OCI-LY1 (cell line): ENCODE results near the gene PPP2R2B.

Experiments used
- H2AFZ ChIP-seq: fragments of 200-600 bp; sonication (generic), shearing (Covaris generic); 2 replicates; pipeline ENCODE4 v1.6.0; 2014; ENCODE audit warnings: antibody characterized with exemption, mild to moderate bottlenecking, low read length
- H3F3A ChIP-seq: fragments of 200-600 bp; sonication (generic), shearing (Covaris generic); 2 replicates; pipeline ENCODE4 v1.6.0; 2014; ENCODE audit warnings: mild to moderate bottlenecking, antibody characterized with exemption, low read length, moderate library complexity; ENCODE audit not compliant: insufficient read depth
- H3K27ac ChIP-seq: fragments of 200-600 bp; sonication (generic); 2 replicates; pipeline ENCODE4 v1.5.1; 2014; ENCODE audit warnings: low read length, mixed run types, mild to moderate bottlenecking, low read depth; ENCODE audit not compliant: poor library complexity, severe bottlenecking
- H3K27me3 ChIP-seq: fragments of 200-600 bp; sonication (generic); 2 replicates; pipeline ENCODE4 v1.6.0; 2014; ENCODE audit warnings: antibody characterized with exemption, mild to moderate bottlenecking, low read length, moderate library complexity; ENCODE audit not compliant: insufficient read depth
- H3K36me3 ChIP-seq: fragments of 200-600 bp; sonication (generic); 2 replicates; pipeline ENCODE4 v1.6.1; 2014; ENCODE audit warnings: mild to moderate bottlenecking, antibody characterized with exemption, low read length, moderate library complexity, mixed read lengths; ENCODE audit not compliant: insufficient read depth
- H3K4me1 ChIP-seq: fragments of 200-600 bp; sonication (generic); 2 replicates; pipeline ENCODE4 v1.5.1; 2014; ENCODE audit warnings: mild to moderate bottlenecking, low read length, moderate library complexity; ENCODE audit not compliant: insufficient read depth, severe bottlenecking
- H3K4me2 ChIP-seq: fragments of 200-600 bp; sonication (generic), shearing (Covaris generic); 2 replicates; pipeline ENCODE4 v1.6.1; 2014; ENCODE audit warnings: low read length
- H3K4me3 ChIP-seq: fragments of 200-600 bp; sonication (generic); 2 replicates; pipeline ENCODE4 v1.5.1; 2014; ENCODE audit warnings: low read length, low read depth, mild to moderate bottlenecking, mixed read lengths; ENCODE audit not compliant: poor library complexity, severe bottlenecking
- H3K79me2 ChIP-seq: fragments of 200-600 bp; shearing (Covaris generic); 2 replicates; pipeline ENCODE4 v1.6.1; 2016; ENCODE audit warnings: mixed run types, low read length, mixed read lengths; ENCODE audit not compliant: insufficient read depth
- H3K9ac ChIP-seq: fragments of 200-600 bp; sonication (generic), shearing (Covaris generic); 2 replicates; pipeline ENCODE4 v1.6.1; 2014; ENCODE audit warnings: mild to moderate bottlenecking, low read length, mixed read lengths
- H3K9me2 ChIP-seq: fragments of 200-600 bp; sonication (generic), shearing (Covaris generic); 2 replicates; pipeline ENCODE4 v1.6.1; 2014; ENCODE audit warnings: low read depth, mild to moderate bottlenecking, low read length, mixed read lengths
- H3K9me3 ChIP-seq: fragments of 200-600 bp; shearing (Covaris generic); 2 replicates; pipeline ENCODE4 v1.6.1; 2014; ENCODE audit warnings: low read length, mixed read lengths
- H4K20me1 ChIP-seq: fragments of 200-600 bp; sonication (generic), shearing (Covaris generic); 2 replicates; pipeline ENCODE4 v1.6.0; 2016; ENCODE audit warnings: mild to moderate bottlenecking, low read length; ENCODE audit not compliant: insufficient read depth
- CTCF ChIP-seq: fragments of 200-600 bp; sonication (generic), shearing (Covaris generic); IDR thresholded peaks from 2 replicates; pipeline ENCODE4 v1.5.1; 2017; ENCODE audit warnings: mild to moderate bottlenecking, antibody characterized with exemption, low read length, moderate library complexity, mixed read lengths
- EZH2 ChIP-seq: fragments of 200-600 bp; sonication (generic), shearing (Covaris generic); IDR thresholded peaks from 2 replicates; pipeline ENCODE4 v1.8.0; 2017; ENCODE audit warnings: borderline replicate concordance, mixed run types, mild to moderate bottlenecking, antibody characterized with exemption, low read length, moderate library complexity, mixed read lengths

The PPP2R2B gene

DNA sequence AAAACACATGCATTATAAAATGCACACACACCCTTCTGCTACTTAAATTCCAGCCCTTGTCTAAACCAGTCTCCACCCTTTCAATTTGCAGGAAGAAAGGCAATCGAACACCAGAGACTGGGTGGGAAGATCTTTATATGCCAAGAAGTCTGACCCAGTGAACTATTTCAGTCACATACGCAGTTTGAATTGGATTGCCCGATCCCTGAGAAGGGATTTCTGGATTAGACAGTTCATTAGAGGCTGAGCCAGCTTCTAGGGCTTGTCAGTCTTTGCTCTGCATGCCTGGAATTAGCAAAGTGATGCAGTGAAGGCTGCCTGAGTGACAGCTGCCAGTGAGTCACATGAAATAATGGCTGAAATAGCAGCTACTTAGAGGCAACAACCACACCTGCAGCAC, 159.9 kb downstream of the PPP2R2B start:
- Histone ChIP-seq H3K27me3 (no peaks in the 10 kb centered on the region), H4K20me1 (no peaks in the 10 kb centered on the region), H3K4me1 (no peaks in the 10 kb centered on the region), H3K4me3 (no peak overlapping the region), H3K9me2 (no peaks in the 10 kb centered on the region), H3F3A (no peaks in the 10 kb centered on the region), H3K9me3 (no peaks in the 10 kb centered on the region), H3K79me2 (no peaks in the 10 kb centered on the region), H3K36me3 (no peaks in the 10 kb centered on the region), H3K27ac (no peak overlapping the region), H3K9ac (no peak overlapping the region), H2AFZ (no peak overlapping the region), H3K4me2 (no peak overlapping the region)
- TF ChIP-seq CTCF (no peak), EZH2 (no peak)

DNA sequence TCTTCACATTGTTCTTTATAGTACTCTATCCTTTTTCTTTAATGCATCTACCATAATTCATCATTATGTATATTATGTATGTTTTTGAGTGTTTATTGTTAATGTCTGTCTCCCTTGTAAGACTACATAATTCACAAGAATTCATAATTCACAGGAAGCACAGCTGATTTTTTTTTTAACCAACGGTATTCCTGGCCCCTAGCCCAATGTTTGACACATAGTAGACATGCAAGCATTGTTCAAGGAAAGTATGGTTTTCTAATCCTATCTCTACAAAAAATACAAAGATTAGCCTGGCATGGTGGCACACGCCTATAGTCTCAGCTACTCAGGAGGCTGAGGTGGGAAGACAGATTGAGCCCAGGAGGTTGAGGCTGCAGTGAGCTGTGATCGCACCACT, 160.6 kb downstream of the PPP2R2B start:
- H3K4me1 ChIP-seq, result no peaks in the 10 kb centered on the region
- H3K36me3 ChIP-seq, result no peaks in the 10 kb centered on the region
- no peak overlapping the region for H3K4me3 ChIP-seq
- no peaks in the 10 kb centered on the region for H3K9me2 ChIP-seq
- H4K20me1 ChIP-seq, result no peaks in the 10 kb centered on the region
- H3K27ac ChIP-seq, result no peak overlapping the region
- no peaks in the 10 kb centered on the region for H3K79me2 ChIP-seq
- no peaks in the 10 kb centered on the region for H3K9me3 ChIP-seq
- H3F3A ChIP-seq, result no peaks in the 10 kb centered on the region
- H3K27me3 ChIP-seq, result no peaks in the 10 kb centered on the region
- no peak overlapping the region for H3K4me2 ChIP-seq
- no peak for TF ChIP-seq CTCF
- TF ChIP-seq EZH2, result no peak
- no peak overlapping the region for H2AFZ ChIP-seq
- no peak overlapping the region for H3K9ac ChIP-seq

- Histone ChIP-seq H3K27ac (no peak overlapping the region), H3K4me2 (no peak overlapping the region), H3K4me3 (no peak overlapping the region), H3K9me3 (no peaks in the 10 kb centered on the region), H3K4me1 (no peaks in the 10 kb centered on the region), H2AFZ (no peak overlapping the region), H3F3A (no peaks in the 10 kb centered on the region), H3K9me2 (no peaks in the 10 kb centered on the region), H3K79me2 (no peaks in the 10 kb centered on the region), H3K9ac (no peak overlapping the region), H4K20me1 (no peaks in the 10 kb centered on the region), H3K36me3 (no peaks in the 10 kb centered on the region), H3K27me3 (no peaks in the 10 kb centered on the region)
- TF ChIP-seq EZH2 (no peak), CTCF (no peak)
Measured at GRCh38 chr5:146716636-146717035, 161.9 kb downstream of the PPP2R2B start.
